Activated naive CD4-positive, alpha-beta T cell treated with anti-CD3 and anti-CD28 coated beads, Interleukin-2, amount 10 ng/mL, durations not matched to agents 7 days and 5 days (primary cell): ENCODE results near the gene KPNA2.
"Not testable (repeated sequence)": the region's sequence is repeated elsewhere in the genome, so short reads cannot be mapped to it uniquely, and the experiment has no call there.

Experiments used
- CTCF ChIA-PET: fragments of 350-600 bp; sonication (Branson Sonifier 250); formaldehyde crosslinking; loops from one replicate; lab custom pipeline; 2021; ENCODE audit warnings: antibody characterized with exemption; lab: Charles Lee
- DNase-seq: peaks from one replicate; pipeline ENCODE4 v3.0.0-alpha.2; 2020
- H3K27ac Mint-ChIP-seq: one replicate; pipeline ENCODE4 v1.8.0; 2021; ENCODE audit warnings: mild to moderate bottlenecking, moderate library complexity, mixed read lengths
- H3K27me3 Mint-ChIP-seq: one replicate; pipeline ENCODE4 v1.8.0; 2021; ENCODE audit warnings: mild to moderate bottlenecking, mixed read lengths
- H3K36me3 Mint-ChIP-seq: one replicate; pipeline ENCODE4 v1.8.0; 2021; ENCODE audit warnings: mixed read lengths
- H3K4me1 Mint-ChIP-seq: one replicate; pipeline ENCODE4 v1.8.0; 2021; ENCODE audit warnings: mixed read lengths
- H3K4me3 Mint-ChIP-seq: one replicate; pipeline ENCODE4 v1.8.0; 2021; ENCODE audit warnings: mild to moderate bottlenecking, moderate library complexity, mixed read lengths
- H3K9me3 Mint-ChIP-seq: one replicate; pipeline ENCODE4 v1.8.0; 2021; ENCODE audit warnings: mixed read lengths

KPNA2 gene

DNA sequence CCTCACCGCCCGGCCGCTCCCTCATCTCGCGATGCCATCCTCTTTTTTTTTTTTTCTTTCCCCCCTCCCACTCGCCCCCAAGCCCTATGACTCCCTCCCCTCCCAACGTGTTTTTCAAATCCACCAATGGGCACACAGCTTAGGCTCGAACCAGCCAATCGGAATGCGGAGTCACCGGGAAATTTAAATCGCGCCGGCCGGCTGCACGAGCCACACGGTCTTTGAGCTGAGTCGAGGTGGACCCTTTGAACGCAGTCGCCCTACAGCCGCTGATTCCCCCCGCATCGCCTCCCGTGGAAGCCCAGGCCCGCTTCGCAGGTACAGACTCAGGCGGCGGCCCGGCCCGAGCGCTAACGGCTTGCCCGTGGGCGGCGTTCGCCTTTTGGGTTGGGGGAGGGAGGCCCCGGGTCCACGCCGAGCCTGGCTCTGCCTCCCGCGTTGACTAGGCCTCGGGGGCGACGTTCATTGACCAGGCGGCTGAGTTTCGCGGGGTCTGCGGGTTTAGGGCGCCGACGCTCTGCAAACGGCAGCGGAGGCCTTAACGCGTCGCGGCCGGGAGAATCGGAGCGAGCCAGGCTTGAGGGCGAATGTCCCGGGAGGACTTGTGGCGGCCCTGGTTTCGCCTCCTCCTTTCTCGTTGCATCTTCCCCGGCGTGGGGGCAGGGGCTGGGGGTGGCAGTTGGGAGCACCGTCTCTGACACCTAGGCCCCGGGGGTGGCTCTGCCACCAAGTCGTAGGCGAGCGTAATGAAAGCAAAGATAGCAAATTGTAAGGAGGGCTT, at the start of gene KPNA2:
Gene KPNA2 (plus strand): TSS at position 213 of the 781 bp plus-strand sequence. CDS start 1,398 bp downstream, outside the sequence.
- Mint-ChIP-seq H3K27me3 (peaks cover 4% of the 10 kb centered on the region), H3K4me3 (peak within 1 kb of the TSS; percentile 98), H3K9me3 (no peaks in the 10 kb centered on the region), H3K27ac (peak within 1 kb of the TSS; percentile 97), H3K4me1 (peaks cover 29% of the 10 kb centered on the region), H3K36me3 (peaks cover 32% of the 10 kb centered on the region)
- CTCF ChIA-PET: no interaction called here
- DNase-seq: peak; percentile 96

DNA sequence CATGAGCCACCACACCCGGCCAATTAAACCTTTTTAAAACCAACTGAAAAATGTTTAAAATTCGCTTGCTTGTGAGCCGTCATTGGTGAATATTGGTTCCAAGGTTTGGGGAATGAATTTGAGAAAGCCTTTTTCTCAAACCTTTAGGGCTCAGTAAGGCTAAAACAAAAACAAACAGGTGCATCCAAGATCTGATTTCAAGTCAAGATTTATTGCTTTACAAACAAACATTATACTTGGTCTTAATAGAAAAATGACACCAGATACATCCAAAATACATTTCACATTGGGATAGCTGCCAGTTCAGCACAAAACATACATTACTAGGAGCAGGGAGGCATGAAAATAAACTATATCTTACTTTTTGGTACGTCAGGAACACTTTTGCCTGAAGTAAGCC, 44.6 kb upstream of the KPNA2 start:
- H3K4me3 Mint-ChIP-seq: no peak overlapping the region
- no peak for DNase-seq
- H3K27ac Mint-ChIP-seq: no peak overlapping the region
- H3K27me3 Mint-ChIP-seq: peaks cover 33% of the 10 kb centered on the region
- H3K9me3 Mint-ChIP-seq: no peaks in the 10 kb centered on the region
- CTCF ChIA-PET: no interaction called here
- H3K36me3 Mint-ChIP-seq: peaks cover 1% of the 10 kb centered on the region
- H3K4me1 Mint-ChIP-seq: peaks cover 25% of the 10 kb centered on the region

DNA sequence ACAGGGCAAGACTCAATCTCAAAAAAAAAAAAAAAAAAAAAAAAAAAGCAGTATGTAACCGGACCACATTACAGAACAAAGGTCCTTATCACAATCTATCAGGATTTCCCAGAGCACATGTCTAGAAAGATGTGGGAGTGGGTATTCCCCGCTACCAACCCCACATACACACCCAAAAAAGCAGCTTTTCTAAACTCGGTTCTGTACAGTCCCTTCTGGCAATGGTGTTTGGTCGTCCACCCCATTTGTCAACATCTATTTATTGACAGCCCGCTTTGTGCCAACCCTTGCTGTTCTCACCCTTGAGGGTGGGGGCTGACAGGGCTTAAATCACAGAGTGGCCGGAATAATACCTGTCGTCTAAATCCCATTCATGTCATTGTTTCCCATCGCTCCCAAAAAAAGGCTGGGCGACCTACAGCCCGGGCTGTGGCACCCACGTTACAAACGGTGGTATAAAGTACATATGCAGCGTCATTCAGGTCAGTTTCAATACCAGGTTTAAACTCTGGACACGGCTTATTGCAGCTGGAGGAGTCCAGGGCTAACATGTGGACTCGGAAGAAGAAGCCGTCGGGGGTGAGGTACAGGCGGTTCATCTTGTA, 42.9 kb upstream of the KPNA2 start:
- Mint-ChIP-seq H3K4me1 (peaks cover 32% of the 10 kb centered on the region), H3K4me3 (peak overlapping the region; percentile 92), H3K36me3 (peaks cover 1% of the 10 kb centered on the region), H3K27ac (peak overlapping the region; percentile 86), H3K9me3 (no peaks in the 10 kb centered on the region), H3K27me3 (peaks cover 50% of the 10 kb centered on the region)
- no peak for DNase-seq
- CTCF ChIA-PET: no interaction called here

DNA sequence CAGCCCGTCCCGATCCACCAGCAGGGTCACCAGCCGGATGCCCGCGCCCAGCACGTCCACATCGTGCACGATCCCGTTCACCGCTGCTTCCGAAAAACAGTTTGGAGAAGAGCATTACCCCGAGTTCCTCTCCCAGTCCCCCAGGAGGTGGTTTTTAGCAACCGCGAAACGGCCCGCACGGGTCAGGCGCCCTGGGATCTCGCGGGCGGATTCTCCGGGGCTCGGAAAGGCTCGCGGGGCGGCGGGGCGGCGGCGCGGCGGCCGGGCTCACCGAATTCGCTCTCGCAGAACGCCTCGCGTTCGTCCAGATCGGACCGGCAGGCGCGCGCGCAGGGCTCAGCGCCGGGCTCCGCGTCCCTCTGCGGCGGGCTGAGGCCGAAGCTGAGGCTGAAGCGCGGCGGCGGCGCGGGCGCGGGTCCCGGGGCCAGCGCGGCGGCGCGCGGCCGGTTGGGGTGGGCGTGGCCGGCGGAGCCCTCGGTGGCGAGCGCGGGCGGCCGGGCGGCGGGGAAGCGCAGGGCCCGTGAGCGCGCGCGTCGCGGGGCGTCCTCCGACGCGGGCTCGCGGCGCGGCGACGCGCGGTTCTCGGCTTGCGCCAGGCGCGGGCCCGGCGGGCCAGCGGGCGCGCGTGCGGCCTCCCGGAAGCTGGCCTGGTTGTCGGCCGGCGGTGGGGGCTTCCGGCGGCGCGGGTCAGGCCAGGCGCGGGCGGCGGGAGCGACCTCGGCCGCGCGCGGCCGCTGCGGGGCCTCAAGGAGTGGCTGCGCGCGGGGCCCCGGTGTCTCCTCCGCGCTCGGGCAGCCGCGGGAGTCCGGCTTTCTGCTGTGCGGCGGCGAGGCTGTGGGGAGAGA, 42.2 kb upstream of the KPNA2 start:
- peak; percentile 81 for DNase-seq
- Mint-ChIP-seq H3K27me3 (peaks cover 58% of the 10 kb centered on the region), H3K9me3 (no peaks in the 10 kb centered on the region)

DNA sequence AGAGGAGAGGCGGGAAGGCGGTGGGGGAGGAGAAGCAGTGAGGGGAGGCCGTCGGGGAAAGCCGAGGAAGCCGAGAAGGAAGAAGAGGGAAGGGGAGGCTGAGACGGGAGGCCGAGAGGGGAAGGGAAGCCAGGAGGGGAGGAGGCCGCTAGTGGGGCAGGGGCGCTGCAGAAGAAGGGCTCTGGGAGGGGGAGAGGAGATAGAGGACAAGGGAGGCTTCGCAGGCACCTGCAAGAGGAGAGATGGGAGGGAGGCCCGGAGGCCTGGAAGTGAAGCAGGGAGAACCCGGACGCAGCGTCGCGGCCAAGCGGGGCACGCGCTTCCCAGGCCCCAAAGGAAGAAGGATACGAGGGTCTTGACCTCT, 41.6 kb upstream of the KPNA2 start:
- peaks cover 32% of the 10 kb centered on the region for H3K4me1 Mint-ChIP-seq
- no peak for DNase-seq
- H3K9me3 Mint-ChIP-seq: no peaks in the 10 kb centered on the region
- peak overlapping the region; percentile 83 for H3K27ac Mint-ChIP-seq
- CTCF ChIA-PET: interaction anchor here (1.2 kb wide), 1 partner anchor 130 kb away, joined by 3 read pairs; no protein-coding TSS in a partner anchor
- H3K36me3 Mint-ChIP-seq: peaks cover 1% of the 10 kb centered on the region
- peak overlapping the region; percentile 84 for H3K4me3 Mint-ChIP-seq
- H3K27me3 Mint-ChIP-seq: peaks cover 64% of the 10 kb centered on the region

More for the DNA sequence above, 42.2 kb upstream of the KPNA2 start:
- peaks cover 1% of the 10 kb centered on the region for H3K36me3 Mint-ChIP-seq
- peaks cover 32% of the 10 kb centered on the region for H3K4me1 Mint-ChIP-seq
- CTCF ChIA-PET: interaction anchor here (1.2 kb wide), 1 partner anchor 130 kb away, joined by 3 read pairs; no protein-coding TSS in a partner anchor
- peak overlapping the region; percentile 92 for H3K4me3 Mint-ChIP-seq
- H3K27ac Mint-ChIP-seq: peak overlapping the region; percentile 86

DNA sequence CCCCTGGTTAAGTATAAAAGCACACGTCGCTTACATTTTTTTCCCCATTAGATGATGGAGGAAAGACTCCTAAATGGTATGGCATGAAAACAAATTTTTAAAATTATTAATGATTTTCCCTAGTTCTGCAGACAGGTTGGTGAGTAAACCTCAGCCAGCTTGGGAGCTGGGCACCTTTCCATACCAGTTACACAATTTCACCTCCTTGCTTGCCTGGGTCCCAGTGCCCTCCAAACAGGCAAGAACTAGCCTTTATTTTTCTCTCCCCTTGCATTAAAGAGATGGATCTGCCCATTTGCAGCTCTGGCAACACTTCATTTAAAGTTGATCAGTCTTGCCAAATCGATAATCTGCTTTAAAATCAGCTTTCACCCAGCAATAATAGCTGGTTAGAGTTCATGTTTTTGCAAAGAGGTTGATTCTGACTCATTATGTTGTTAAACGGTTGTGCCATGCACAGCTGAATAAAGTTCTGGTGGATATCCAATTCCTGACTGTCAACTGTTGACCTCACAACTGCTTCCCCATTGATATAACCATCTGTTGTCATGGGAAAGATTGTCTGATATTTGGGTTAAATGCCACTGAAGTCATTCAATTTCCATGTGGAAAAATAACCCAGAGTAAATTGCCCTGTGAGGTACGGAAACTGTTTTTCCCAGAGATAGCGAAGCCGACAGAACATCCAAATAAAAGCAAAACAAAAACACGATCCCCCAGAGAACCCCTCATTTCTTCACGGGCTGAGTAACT, 40.5 kb upstream of the KPNA2 start:
- Mint-ChIP-seq H3K4me1 (peaks cover 32% of the 10 kb centered on the region), H3K27me3 (peaks cover 67% of the 10 kb centered on the region)

DNA sequence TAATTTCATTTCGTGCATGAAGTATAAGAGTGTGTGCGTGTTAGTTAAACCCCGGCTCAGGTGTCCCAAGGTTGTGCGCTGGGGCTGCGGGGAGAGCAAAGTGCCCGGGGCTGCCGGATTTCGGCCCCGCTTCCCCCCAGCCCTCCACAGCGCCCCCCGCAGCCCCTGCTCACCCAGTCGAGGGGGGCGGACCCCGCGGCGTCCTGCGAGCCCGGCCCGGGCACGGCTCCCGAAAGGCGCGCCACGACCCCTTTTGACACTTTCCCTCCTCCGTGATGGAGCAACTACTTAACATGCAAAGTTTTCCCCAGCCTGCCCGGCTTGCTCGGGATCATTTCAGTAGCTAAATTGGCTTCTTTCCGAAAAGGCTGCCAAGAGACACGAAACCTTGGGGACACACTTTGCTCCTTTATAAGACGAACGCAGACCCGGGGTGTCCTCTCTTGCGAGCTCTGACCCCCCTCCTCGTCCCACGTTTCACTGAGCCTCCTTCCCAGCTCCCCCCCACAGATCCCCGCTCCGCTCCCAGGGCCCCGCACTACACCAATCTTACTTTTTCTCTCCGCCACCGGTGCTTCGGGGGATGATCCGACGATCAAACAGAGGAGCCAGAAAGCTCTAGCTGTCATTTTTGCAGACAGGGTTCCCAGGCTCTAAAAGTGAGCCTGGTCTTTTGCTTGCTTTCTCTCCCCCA, 39.8 kb upstream of the KPNA2 start:
- peaks cover 1% of the 10 kb centered on the region for H3K36me3 Mint-ChIP-seq
- CTCF ChIA-PET: interaction anchor here (0.8 to 1.7 kb wide), 2 partner anchors 16 to 205 kb away, joined by 3 read pairs; no protein-coding TSS in a partner anchor
- H3K27ac Mint-ChIP-seq: peak overlapping the region; percentile 2
- peaks cover 32% of the 10 kb centered on the region for H3K4me1 Mint-ChIP-seq
- no peaks in the 10 kb centered on the region for H3K9me3 Mint-ChIP-seq
- peak; percentile 44 for DNase-seq
- H3K27me3 Mint-ChIP-seq: peaks cover 67% of the 10 kb centered on the region
- peak overlapping the region; percentile 69 for H3K4me3 Mint-ChIP-seq

More for the DNA sequence above, 40.5 kb upstream of the KPNA2 start:
- CTCF ChIA-PET: interaction anchor here (1.7 kb wide), 1 partner anchor 205 kb away, joined by 3 read pairs; no protein-coding TSS in a partner anchor
- Mint-ChIP-seq H3K4me3 (peak overlapping the region; percentile 84), H3K36me3 (peaks cover 1% of the 10 kb centered on the region), H3K9me3 (no peaks in the 10 kb centered on the region), H3K27ac (no peak overlapping the region)
- no peak for DNase-seq

GRCh38 chr17:67996301-67997171, 39.0 kb upstream of the KPNA2 start, which contains the start of gene C17orf58:
C17orf58 (minus strand) TSS chr17:67996469; CDS start chr17:67996198, 271 bp downstream.
- H3K9me3 Mint-ChIP-seq, H3K36me3 Mint-ChIP-seq, DNase-seq: not testable (repeated sequence)
- H3K27ac Mint-ChIP-seq: peak within 1 kb of the TSS; percentile 2
- CTCF ChIA-PET: interaction anchor here (0.8 to 1.7 kb wide), 2 partner anchors 15 kb away, joined by 3 to 5 read pairs; no protein-coding TSS in a partner anchor
- peaks cover 67% of the 10 kb centered on the region for H3K27me3 Mint-ChIP-seq
- peak within 1 kb of the TSS; percentile 69 for H3K4me3 Mint-ChIP-seq
- peaks cover 32% of the 10 kb centered on the region for H3K4me1 Mint-ChIP-seq

- Mint-ChIP-seq H3K4me3 (no peak overlapping the region), H3K9me3 (no peaks in the 10 kb centered on the region), H3K36me3 (peaks cover 1% of the 10 kb centered on the region), H3K27ac (peak overlapping the region; percentile 12), H3K27me3 (peaks cover 57% of the 10 kb centered on the region), H3K4me1 (peaks cover 25% of the 10 kb centered on the region)
- DNase-seq: no peak
- CTCF ChIA-PET: interaction anchor here (1.7 kb wide), 1 partner anchor 13 kb away, joined by 5 read pairs; no protein-coding TSS in a partner anchor
Measured at GRCh38 chr17:67998466-67998865, 37.1 kb upstream of the KPNA2 start.

DNA sequence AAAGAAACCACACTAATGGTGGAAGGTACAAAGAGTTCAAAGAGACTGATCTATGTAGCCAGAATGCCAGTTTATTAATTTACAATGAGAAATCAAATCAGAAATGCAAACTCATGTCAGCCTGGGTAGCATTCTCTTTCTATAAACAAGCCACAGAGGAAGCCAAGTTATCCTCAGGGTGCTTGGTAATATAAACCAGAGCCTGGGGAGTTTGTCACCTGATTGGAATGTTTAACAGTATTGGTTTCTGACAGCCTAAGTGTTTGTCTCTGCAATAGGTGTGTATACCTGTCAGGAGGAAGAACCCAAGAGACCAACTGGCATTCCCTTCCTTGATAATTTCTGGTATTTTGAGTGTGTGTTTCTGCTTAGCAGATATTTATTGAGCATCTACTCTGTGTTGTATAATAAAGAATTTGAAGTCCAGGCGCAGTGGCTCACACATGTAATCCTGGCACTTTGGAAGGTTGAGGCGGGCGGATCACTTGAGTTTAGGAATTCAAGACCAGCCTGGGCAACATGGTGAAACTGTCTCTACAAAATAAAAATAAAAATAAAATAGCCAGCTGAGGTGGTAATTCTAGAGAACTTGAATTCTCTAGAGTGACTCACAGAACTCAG, 36.1 kb upstream of the KPNA2 start:
- H3K4me1 Mint-ChIP-seq: peaks cover 19% of the 10 kb centered on the region
- H3K27me3 Mint-ChIP-seq: peaks cover 49% of the 10 kb centered on the region
- H3K9me3 Mint-ChIP-seq: no peaks in the 10 kb centered on the region
- no peak for DNase-seq
- peaks cover 1% of the 10 kb centered on the region for H3K36me3 Mint-ChIP-seq
- H3K27ac Mint-ChIP-seq: no peak overlapping the region
- no peak overlapping the region for H3K4me3 Mint-ChIP-seq
- CTCF ChIA-PET: no interaction called here

GRCh38 chr17:68004201-68004600, 31.3 kb upstream of the KPNA2 start:
- no peak overlapping the region for H3K27ac Mint-ChIP-seq
- no peaks in the 10 kb centered on the region for H3K36me3 Mint-ChIP-seq
- H3K4me1 Mint-ChIP-seq: no peaks in the 10 kb centered on the region
- no peaks in the 10 kb centered on the region for H3K9me3 Mint-ChIP-seq
- no peak for DNase-seq
- peaks cover 4% of the 10 kb centered on the region for H3K27me3 Mint-ChIP-seq
- no peak overlapping the region for H3K4me3 Mint-ChIP-seq
- CTCF ChIA-PET: no interaction called here

DNA sequence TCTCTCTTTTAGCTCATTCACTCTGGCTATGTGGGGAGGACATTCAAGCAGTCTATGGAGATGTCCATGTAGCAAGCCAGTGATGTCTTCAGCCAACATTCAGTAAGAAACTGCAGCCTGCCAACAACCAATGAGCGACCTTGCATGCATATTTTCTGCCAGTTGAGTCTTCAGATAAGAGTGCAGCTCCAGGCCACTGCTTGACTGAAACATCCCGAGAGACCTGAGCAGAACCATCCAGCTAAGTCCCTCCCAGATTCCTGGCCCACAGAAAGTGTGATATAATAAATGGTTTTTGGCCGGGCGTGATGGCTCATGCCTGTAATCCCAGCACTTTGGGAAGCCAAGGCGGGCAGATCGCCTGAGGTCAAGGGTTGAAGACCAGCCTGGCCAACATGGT, 28.7 kb upstream of the KPNA2 start:
- no peak for DNase-seq
- CTCF ChIA-PET: interaction anchor here (1.2 kb wide), 1 partner anchor 9 kb away, joined by 4 read pairs; no protein-coding TSS in a partner anchor
- peaks cover 6% of the 10 kb centered on the region for H3K4me1 Mint-ChIP-seq

More for the DNA sequence above, 28.7 kb upstream of the KPNA2 start:
- no peak overlapping the region for H3K4me3 Mint-ChIP-seq
- no peaks in the 10 kb centered on the region for H3K9me3 Mint-ChIP-seq
- H3K36me3 Mint-ChIP-seq: no peaks in the 10 kb centered on the region
- peaks cover 18% of the 10 kb centered on the region for H3K27me3 Mint-ChIP-seq
- H3K27ac Mint-ChIP-seq: no peak overlapping the region
